Neural progenitor cell (in vitro differentiated cells): Measurements from ENCODE around the gene LSM6. TPM values are rescaled to one million over a fixed set of nuclear protein-coding genes. Genes with fewer than 3 reads are reported as not detected.

Source experiments
- DNase-seq: peaks from one replicate; pipeline ENCODE4 v3.0.0-alpha.2; 2016; ENCODE audit warnings: low spot score
- H2AFZ ChIP-seq: fragments of 200-600 bp; sonication (generic); replicated peaks from 2 replicates; pipeline ENCODE4 v1.6.1; 2016; ENCODE audit warnings: antibody characterized with exemption
- H3F3A ChIP-seq: fragments of 200-600 bp; sonication (generic); 2 replicates; pipeline ENCODE4 v1.6.1; 2016; ENCODE audit warnings: antibody characterized with exemption, low read depth
- H3K27ac ChIP-seq: fragments of 200-600 bp; sonication (generic); 2 replicates; pipeline ENCODE4 v1.5.1; 2016; ENCODE audit warnings: mild to moderate bottlenecking
- H3K27me3 ChIP-seq: fragments of 200-600 bp; sonication (generic); 2 replicates; pipeline ENCODE4 v1.6.1; 2016; ENCODE audit warnings: mild to moderate bottlenecking, moderate library complexity
- H3K36me3 ChIP-seq: fragments of 200-600 bp; sonication (generic); 2 replicates; pipeline ENCODE4 v1.5.1; 2016
- H3K4me1 ChIP-seq: fragments of 200-600 bp; sonication (generic); 2 replicates; pipeline ENCODE4 v1.6.1; 2016; ENCODE audit warnings: mixed run types
- H3K4me2 ChIP-seq: fragments of 200-600 bp; sonication (generic); 2 replicates; pipeline ENCODE4 v1.6.1; 2016
- H3K4me3 ChIP-seq: fragments of 200-600 bp; sonication (generic); 2 replicates; pipeline ENCODE4 v1.5.1; 2016
- H3K79me2 ChIP-seq: fragments of 200-600 bp; sonication (generic); 2 replicates; pipeline ENCODE4 v1.6.1; 2016; ENCODE audit warnings: low read depth
- H3K9ac ChIP-seq: fragments of 200-600 bp; sonication (generic); 2 replicates; pipeline ENCODE4 v1.6.1; 2016
- H3K9me3 ChIP-seq: fragments of 200-600 bp; sonication (generic); 2 replicates; pipeline ENCODE4 v1.5.1; 2016; ENCODE audit warnings: low read depth
- H4K20me1 ChIP-seq: fragments of 200-600 bp; sonication (generic); 2 replicates; pipeline ENCODE4 v1.6.1; 2016; ENCODE audit warnings: low read depth
- H3K27ac Mint-ChIP-seq: 3 replicates; pipeline ENCODE4 v1.8.0; 2021; ENCODE audit warnings: mixed read lengths
- H3K27me3 Mint-ChIP-seq: 2 replicates; pipeline ENCODE4 v1.8.0; 2022; ENCODE audit warnings: low read depth, mild to moderate bottlenecking, inconsistent platforms, moderate library complexity, mixed read lengths; ENCODE audit not compliant: insufficient read depth
- H3K36me3 Mint-ChIP-seq: 3 replicates; pipeline ENCODE4 v1.8.0; 2021; ENCODE audit warnings: mixed read lengths
- H3K4me1 Mint-ChIP-seq: 3 replicates; pipeline ENCODE4 v1.8.0; 2021; ENCODE audit warnings: mixed read lengths
- H3K4me3 Mint-ChIP-seq: 3 replicates; pipeline ENCODE4 v1.8.0; 2021; ENCODE audit warnings: mild to moderate bottlenecking, moderate library complexity, mixed read lengths
- H3K9me3 Mint-ChIP-seq: 3 replicates; pipeline ENCODE4 v1.8.0; 2020; ENCODE audit warnings: mixed read lengths
- EZH2 ChIP-seq: fragments of 200-600 bp; sonication (generic); IDR thresholded peaks from 2 replicates; pipeline ENCODE4 v1.6.1; 2017; ENCODE audit warnings: antibody characterized with exemption, mild to moderate bottlenecking, moderate library complexity
- EZH2phosphoT487 ChIP-seq: fragments of 200-600 bp; sonication (generic); IDR thresholded peaks from 2 replicates; pipeline ENCODE4 v1.6.1; 2017; ENCODE audit warnings: antibody characterized with exemption
- total RNA-seq: library from RNA; depleted of rRNA; stranded (reverse); fragments of >200 nt; gene quantifications from 2 replicates; pipeline ENCODE4 v1.2.3, GENCODE V29; 2015; ENCODE audit warnings: low replicate concordance
- TF ChIP-seq, protein P1 (sequence below): fragments of 200-600 bp; sonication (generic); IDR thresholded peaks from 2 replicates; pipeline ENCODE4 v1.5.1; 2017; ENCODE audit warnings: antibody characterized with exemption, mild to moderate bottlenecking

LSM6 gene
- total RNA-seq, 1 donor from 2014 or later: 227 TPM

DNA sequence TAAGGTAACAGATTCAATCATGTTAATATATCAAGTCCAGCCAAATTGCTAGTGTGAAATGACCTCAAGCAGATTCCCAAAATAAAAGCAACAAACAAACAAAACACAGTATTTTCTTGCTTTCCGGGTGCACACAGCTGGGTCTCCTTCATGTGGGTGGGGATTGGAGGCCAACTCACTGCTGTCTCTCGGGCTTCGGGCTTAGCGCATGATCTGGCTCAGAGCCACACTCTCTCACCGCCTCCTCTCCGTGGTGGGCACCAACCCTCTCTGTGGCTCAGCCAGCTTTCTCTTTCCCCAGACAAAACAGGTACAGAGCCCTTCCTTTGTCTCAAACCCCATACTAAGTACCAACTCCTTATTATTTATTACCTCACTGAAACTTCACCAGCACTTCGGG, 35.9 kb downstream of the LSM6 start:
- no peak overlapping the region for H3K4me2 ChIP-seq
- no peak overlapping the region for H3K9ac ChIP-seq
- H3K9me3 ChIP-seq: no peaks in the 10 kb centered on the region
- H3K4me1 ChIP-seq: no peaks in the 10 kb centered on the region
- Mint-ChIP-seq H3K4me3 (no peak overlapping the region), H3K27me3 (no peaks in the 10 kb centered on the region), H3K27ac (no peak overlapping the region), H3K36me3 (no peaks in the 10 kb centered on the region), H3K4me1 (no peaks in the 10 kb centered on the region), H3K9me3 (no peaks in the 10 kb centered on the region)
- H4K20me1 ChIP-seq: no peaks in the 10 kb centered on the region
- H2AFZ ChIP-seq: no peak overlapping the region
- no peaks in the 10 kb centered on the region for H3K36me3 ChIP-seq
- H3F3A ChIP-seq: no peaks in the 10 kb centered on the region
- TF ChIP-seq, protein P1, sequence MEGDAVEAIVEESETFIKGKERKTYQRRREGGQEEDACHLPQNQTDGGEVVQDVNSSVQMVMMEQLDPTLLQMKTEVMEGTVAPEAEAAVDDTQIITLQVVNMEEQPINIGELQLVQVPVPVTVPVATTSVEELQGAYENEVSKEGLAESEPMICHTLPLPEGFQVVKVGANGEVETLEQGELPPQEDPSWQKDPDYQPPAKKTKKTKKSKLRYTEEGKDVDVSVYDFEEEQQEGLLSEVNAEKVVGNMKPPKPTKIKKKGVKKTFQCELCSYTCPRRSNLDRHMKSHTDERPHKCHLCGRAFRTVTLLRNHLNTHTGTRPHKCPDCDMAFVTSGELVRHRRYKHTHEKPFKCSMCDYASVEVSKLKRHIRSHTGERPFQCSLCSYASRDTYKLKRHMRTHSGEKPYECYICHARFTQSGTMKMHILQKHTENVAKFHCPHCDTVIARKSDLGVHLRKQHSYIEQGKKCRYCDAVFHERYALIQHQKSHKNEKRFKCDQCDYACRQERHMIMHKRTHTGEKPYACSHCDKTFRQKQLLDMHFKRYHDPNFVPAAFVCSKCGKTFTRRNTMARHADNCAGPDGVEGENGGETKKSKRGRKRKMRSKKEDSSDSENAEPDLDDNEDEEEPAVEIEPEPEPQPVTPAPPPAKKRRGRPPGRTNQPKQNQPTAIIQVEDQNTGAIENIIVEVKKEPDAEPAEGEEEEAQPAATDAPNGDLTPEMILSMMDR: no peak
- TF ChIP-seq EZH2phosphoT487 (no peak), EZH2 (no peak)
- H3K27me3 ChIP-seq: no peaks in the 10 kb centered on the region
- DNase-seq: no peak
- H3K79me2 ChIP-seq: no peaks in the 10 kb centered on the region
- H3K4me3 ChIP-seq: no peak overlapping the region
- no peak overlapping the region for H3K27ac ChIP-seq

DNA sequence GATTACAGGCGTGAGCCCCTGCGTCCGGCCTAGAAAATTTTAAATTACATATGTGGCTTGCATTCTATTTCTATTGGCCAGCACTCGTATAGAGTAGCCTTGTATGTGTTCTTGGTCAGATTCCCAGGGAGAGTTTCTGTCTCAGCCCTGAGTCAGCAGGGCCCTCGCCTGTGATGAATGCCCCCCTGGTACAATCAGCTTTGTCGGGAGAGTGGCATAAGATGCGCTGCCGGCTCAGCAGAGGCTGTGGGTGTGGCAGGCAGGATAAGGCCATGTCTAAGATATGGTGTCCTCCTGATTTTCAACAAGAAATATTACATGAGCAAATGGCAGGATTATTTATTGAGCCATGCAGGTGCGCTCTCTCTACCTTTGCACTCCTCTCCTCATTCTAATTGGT, 37.3 kb downstream of the LSM6 start:
- Histone ChIP-seq H3K4me2 (no peak overlapping the region), H3K79me2 (no peaks in the 10 kb centered on the region), H3K27ac (no peak overlapping the region), H3K27me3 (no peaks in the 10 kb centered on the region), H4K20me1 (no peaks in the 10 kb centered on the region), H3K4me1 (no peaks in the 10 kb centered on the region), H3F3A (no peaks in the 10 kb centered on the region), H3K9ac (no peak overlapping the region), H3K36me3 (no peaks in the 10 kb centered on the region), H3K4me3 (no peak overlapping the region), H3K9me3 (no peaks in the 10 kb centered on the region), H2AFZ (no peak overlapping the region)
- H3K36me3 Mint-ChIP-seq: no peaks in the 10 kb centered on the region
- no peaks in the 10 kb centered on the region for H3K9me3 Mint-ChIP-seq
- no peaks in the 10 kb centered on the region for H3K4me1 Mint-ChIP-seq
- DNase-seq: no peak
- no peak overlapping the region for H3K27ac Mint-ChIP-seq
- TF ChIP-seq, protein P1: no peak
- no peak for TF ChIP-seq EZH2phosphoT487
- no peak for TF ChIP-seq EZH2
- no peak overlapping the region for H3K4me3 Mint-ChIP-seq
- H3K27me3 Mint-ChIP-seq: no peaks in the 10 kb centered on the region

DNA sequence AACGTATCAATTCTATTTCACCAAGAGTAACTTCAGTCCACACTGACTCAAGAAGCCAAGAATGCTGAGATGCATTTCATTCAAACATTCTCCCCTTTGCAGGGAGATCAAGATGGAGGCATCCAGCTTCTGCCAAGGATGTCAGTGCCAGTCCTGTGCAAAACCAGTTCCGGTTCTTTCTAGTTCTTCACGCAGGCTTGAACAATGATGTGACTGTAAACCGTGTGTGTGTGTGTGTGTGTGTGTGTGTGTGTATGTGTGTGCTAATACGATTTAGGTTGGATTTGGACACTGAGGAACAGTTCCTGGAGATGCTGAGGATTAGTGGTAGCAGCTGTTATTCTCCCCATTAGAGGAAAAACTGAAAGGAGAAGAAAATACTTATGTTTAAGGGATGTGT, 38.7 kb downstream of the LSM6 start, which contains the start of gene REELD1:
TSS of gene REELD1 (plus strand) at position 301 of the 400 bp plus-strand sequence. CDS start 2,415 bp downstream, outside the sequence.
- no peaks in the 10 kb centered on the region for H3K36me3 ChIP-seq
- no peaks in the 10 kb centered on the region for H3F3A ChIP-seq
- TF ChIP-seq, protein P1: no peak
- Mint-ChIP-seq H3K27me3 (no peaks in the 10 kb centered on the region), H3K4me1 (no peaks in the 10 kb centered on the region), H3K9me3 (no peaks in the 10 kb centered on the region), H3K27ac (no peak within 1 kb of the TSS), H3K4me3 (no peak within 1 kb of the TSS), H3K36me3 (no peaks in the 10 kb centered on the region)
- H2AFZ ChIP-seq: no peak within 1 kb of the TSS
- no peak within 1 kb of the TSS for H3K9ac ChIP-seq
- no peak within 1 kb of the TSS for H3K27ac ChIP-seq
- no peaks in the 10 kb centered on the region for H3K79me2 ChIP-seq
- H3K4me3 ChIP-seq: no peak within 1 kb of the TSS
- H3K9me3 ChIP-seq: no peaks in the 10 kb centered on the region
- H3K4me1 ChIP-seq: no peaks in the 10 kb centered on the region
- DNase-seq: no peak
- H3K4me2 ChIP-seq: no peak within 1 kb of the TSS
- no peaks in the 10 kb centered on the region for H4K20me1 ChIP-seq
- H3K27me3 ChIP-seq: no peaks in the 10 kb centered on the region
